Gastroesophageal sphincter (tissue), 3 donors: ENCODE data around the gene RABEP1.

Source experiments
- CTCF ChIP-seq, 4 experiments: fragments of 200-600 bp in 2 of 4; fragments of 450-650 bp in 2 of 4; sonication (generic) in 1 of 4; IDR thresholded peaks; one replicate each; pipeline ENCODE4 v1.5.1; 2017 to 2019; ENCODE audit warnings: antibody characterized with exemption in 4 of 4, mild to moderate bottlenecking in 2 of 4, moderate library complexity in 2 of 4
- EP300 ChIP-seq: sonication (generic); formaldehyde crosslinking; IDR thresholded peaks from one replicate; pipeline ENCODE4 v1.6.1; 2017; ENCODE audit warnings: antibody characterized with exemption, mild to moderate bottlenecking
- POLR2A ChIP-seq, 2 donors: fragments of 450-650 bp; IDR thresholded peaks; one replicate each; pipeline ENCODE4 v1.6.1; 2017; ENCODE audit warnings: antibody characterized with exemption in 2 of 2, mild to moderate bottlenecking in 2 of 2, moderate library complexity in 1 of 2
- POLR2AphosphoS5 ChIP-seq: sonication (generic); formaldehyde crosslinking; IDR thresholded peaks from one replicate; pipeline ENCODE4 v1.6.1; 2017; ENCODE audit warnings: antibody characterized with exemption

GRCh38 chr17:5364156-5364555 lies 82.1 kb downstream of the RABEP1 start:
- no peak for TF ChIP-seq POLR2A (IDR thresholded peaks at IDR 0.05)
- TF ChIP-seq CTCF (IDR thresholded peaks at IDR 0.05) = no peak
- no peak for TF ChIP-seq POLR2AphosphoS5
- no peak for TF ChIP-seq EP300
